ENCODE results near the gene FUT8. TPM values are rescaled to one million over a fixed set of nuclear protein-coding genes. Genes with fewer than 3 reads are reported as not detected.

Gene FUT8
- polyA plus RNA-seq, 1 experiment = 45.1 TPM

DNA sequence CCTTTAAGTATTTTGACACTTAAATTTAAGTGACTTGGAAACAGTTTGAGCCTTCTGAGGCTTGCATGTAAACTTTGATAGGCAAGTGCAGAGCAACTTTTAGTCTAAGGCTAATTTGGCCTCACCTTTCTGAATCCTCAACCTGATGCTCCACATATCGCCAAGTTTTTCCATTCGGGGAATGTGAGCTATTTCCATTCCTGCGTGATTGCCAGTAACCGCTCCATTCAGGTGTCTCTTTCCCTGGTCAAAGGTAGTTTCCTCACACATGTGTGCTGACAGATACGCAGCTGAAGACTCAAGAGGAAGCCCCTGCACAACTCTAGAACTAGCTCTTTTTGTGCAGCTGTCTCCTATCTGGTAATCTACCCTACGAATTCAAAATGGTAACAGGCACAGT, 25.4 kb upstream of the FUT8 start:
- Histone ChIP-seq H3K27me3 (ENCODE audit: control insufficient read depth, insufficient read depth, low read length) (peaks cover 2% of the 10 kb centered on the region), H3K9me3 (ENCODE audit: control insufficient read depth, insufficient read depth, low read length) (no peaks in the 10 kb centered on the region), H3K27ac (ENCODE audit: low read depth, low read length) (no peak overlapping the region), H3K4me3 (ENCODE audit: low read depth, low read length) (no peak overlapping the region)
- POLR2A ChIA-PET = no interaction called here
- DNase-seq (ENCODE audit: low read depth, low spot score) = no peak
- CTCF ChIA-PET = no interaction called here
- TF ChIP-seq, protein P1, sequence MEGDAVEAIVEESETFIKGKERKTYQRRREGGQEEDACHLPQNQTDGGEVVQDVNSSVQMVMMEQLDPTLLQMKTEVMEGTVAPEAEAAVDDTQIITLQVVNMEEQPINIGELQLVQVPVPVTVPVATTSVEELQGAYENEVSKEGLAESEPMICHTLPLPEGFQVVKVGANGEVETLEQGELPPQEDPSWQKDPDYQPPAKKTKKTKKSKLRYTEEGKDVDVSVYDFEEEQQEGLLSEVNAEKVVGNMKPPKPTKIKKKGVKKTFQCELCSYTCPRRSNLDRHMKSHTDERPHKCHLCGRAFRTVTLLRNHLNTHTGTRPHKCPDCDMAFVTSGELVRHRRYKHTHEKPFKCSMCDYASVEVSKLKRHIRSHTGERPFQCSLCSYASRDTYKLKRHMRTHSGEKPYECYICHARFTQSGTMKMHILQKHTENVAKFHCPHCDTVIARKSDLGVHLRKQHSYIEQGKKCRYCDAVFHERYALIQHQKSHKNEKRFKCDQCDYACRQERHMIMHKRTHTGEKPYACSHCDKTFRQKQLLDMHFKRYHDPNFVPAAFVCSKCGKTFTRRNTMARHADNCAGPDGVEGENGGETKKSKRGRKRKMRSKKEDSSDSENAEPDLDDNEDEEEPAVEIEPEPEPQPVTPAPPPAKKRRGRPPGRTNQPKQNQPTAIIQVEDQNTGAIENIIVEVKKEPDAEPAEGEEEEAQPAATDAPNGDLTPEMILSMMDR (IDR thresholded peaks at IDR 0.05; ENCODE audit: low read depth, low read length) = no peak

- ChIA-PET CTCF (no interaction called here), POLR2A (no interaction called here)
- H3K27me3 ChIP-seq (ENCODE audit: control insufficient read depth, insufficient read depth, low read length) = peaks cover 2% of the 10 kb centered on the region
- TF ChIP-seq, protein P1 (IDR thresholded peaks at IDR 0.05; ENCODE audit: low read depth, low read length) = no peak
- H3K27ac ChIP-seq (ENCODE audit: low read depth, low read length) = no peak overlapping the region
- H3K9me3 ChIP-seq (ENCODE audit: control insufficient read depth, insufficient read depth, low read length) = no peaks in the 10 kb centered on the region
- no peak for DNase-seq (ENCODE audit: low read depth, low spot score)
- no peak overlapping the region for H3K4me3 ChIP-seq (ENCODE audit: low read depth, low read length)
These were observed 24.9 kb upstream of the FUT8 start for GRCh38 chr14:65387628-65388027.

- POLR2A ChIA-PET = no interaction called here
- CTCF ChIA-PET = no interaction called here
- H3K9me3 ChIP-seq (ENCODE audit: control insufficient read depth, insufficient read depth, low read length) = peaks cover 12% of the 10 kb centered on the region
These were observed 20.2 kb upstream of the FUT8 start for GRCh38 chr14:65392296-65392695.

GRCh38 chr14:65396082-65396910, 16.2 kb upstream of the FUT8 start:
- POLR2A ChIA-PET = no interaction called here
- Histone ChIP-seq H3K27me3 (ENCODE audit: control insufficient read depth, insufficient read depth, low read length) (no peaks in the 10 kb centered on the region), H3K27ac (ENCODE audit: low read depth, low read length) (no peak overlapping the region), H3K9me3 (ENCODE audit: control insufficient read depth, insufficient read depth, low read length) (peaks cover 12% of the 10 kb centered on the region), H3K4me3 (ENCODE audit: low read depth, low read length) (no peak overlapping the region)
- TF ChIP-seq, protein P1 (IDR thresholded peaks at IDR 0.05; ENCODE audit: low read depth, low read length) = no peak
- DNase-seq (ENCODE audit: low read depth, low spot score) = no peak
- CTCF ChIA-PET = no interaction called here

More at GRCh38 chr14:65392296-65392695, 20.2 kb upstream of the FUT8 start:
- Histone ChIP-seq H3K4me3 (ENCODE audit: low read depth, low read length) (no peak overlapping the region), H3K27me3 (ENCODE audit: control insufficient read depth, insufficient read depth, low read length) (no peaks in the 10 kb centered on the region), H3K27ac (ENCODE audit: low read depth, low read length) (no peak overlapping the region)
- DNase-seq (ENCODE audit: low read depth, low spot score) = no peak
- TF ChIP-seq, protein P1 (IDR thresholded peaks at IDR 0.05; ENCODE audit: low read depth, low read length) = no peak

DNA sequence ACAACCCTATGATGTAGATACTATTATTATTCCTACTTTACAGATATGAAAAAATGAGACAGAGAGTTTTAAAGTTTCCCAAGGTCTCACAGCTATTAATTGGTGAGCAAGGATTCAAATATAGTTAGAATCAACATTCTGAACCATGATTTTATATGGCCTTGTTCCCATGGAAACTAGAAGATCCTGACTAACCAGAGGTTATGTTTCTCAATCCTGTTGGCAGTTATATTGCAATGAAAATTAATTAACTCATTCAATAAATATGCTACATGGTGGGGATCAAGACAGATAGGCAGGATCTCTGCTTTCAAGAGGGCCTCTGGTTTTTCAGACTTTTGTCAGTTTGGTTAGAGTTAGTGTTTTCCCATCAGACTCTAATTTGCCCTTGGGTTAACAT, 9.3 kb upstream of the FUT8 start:
- H3K9me3 ChIP-seq (ENCODE audit: control insufficient read depth, insufficient read depth, low read length) = no peaks in the 10 kb centered on the region
- ChIA-PET POLR2A (interaction anchor here (1.0 kb wide), 1 partner anchor 8 kb away, joined by 3 read pairs; no protein-coding TSS in a partner anchor), CTCF (no interaction called here)
- DNase-seq (ENCODE audit: low read depth, low spot score) = no peak
- no peak overlapping the region for H3K27ac ChIP-seq (ENCODE audit: low read depth, low read length)
- H3K4me3 ChIP-seq (ENCODE audit: low read depth, low read length) = no peak overlapping the region
- TF ChIP-seq, protein P1 (IDR thresholded peaks at IDR 0.05; ENCODE audit: low read depth, low read length) = no peak
- no peaks in the 10 kb centered on the region for H3K27me3 ChIP-seq (ENCODE audit: control insufficient read depth, insufficient read depth, low read length)
